PFSK-1 (cell line): ENCODE results near the gene AFTPH.

Experiments used
- SIN3A ChIP-seq: IDR thresholded peaks from 2 replicates; pipeline ENCODE4 v1.6.1; 2012; ENCODE audit warnings: mild to moderate bottlenecking, low read length, moderate library complexity, borderline replicate concordance; ENCODE audit not compliant: insufficient read depth
- TF ChIP-seq, protein P1 (sequence below), 2 experiments: IDR thresholded peaks; 2 replicates each; pipeline versions ENCODE4 v1.6.1 to v1.8.0; 2011 to 2012; ENCODE audit warnings: low read depth in 2 of 2, low read length in 2 of 2, control low read depth in 1 of 2, inconsistent platforms in 1 of 2, mild to moderate bottlenecking in 1 of 2, moderate library complexity in 1 of 2; ENCODE audit not compliant: insufficient read depth in 1 of 2

DNA sequence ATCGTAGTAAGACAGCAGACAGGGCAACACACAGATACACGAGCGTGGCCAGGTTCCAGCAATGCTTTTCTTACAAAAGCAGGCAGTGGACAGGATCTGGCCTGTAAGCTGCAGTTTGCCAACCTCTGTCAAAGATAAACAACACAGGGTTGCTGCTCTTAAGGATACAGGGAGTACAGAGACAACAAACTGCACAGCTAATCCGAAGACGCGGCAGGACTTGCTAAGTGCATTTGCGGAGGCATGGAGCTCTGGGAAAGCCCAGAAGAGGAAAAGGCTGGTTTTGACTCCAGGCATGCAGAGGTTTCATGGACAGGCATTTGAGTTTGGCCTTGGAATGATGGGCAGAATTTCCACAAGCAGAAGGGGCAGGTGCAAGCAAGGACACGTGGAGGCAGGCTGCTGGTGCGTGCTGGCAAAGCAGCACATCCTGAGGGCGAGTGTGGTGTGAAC is 105.2 kb downstream of the AFTPH start:
- TF ChIP-seq SIN3A, result no peak
- TF ChIP-seq, protein P1, sequence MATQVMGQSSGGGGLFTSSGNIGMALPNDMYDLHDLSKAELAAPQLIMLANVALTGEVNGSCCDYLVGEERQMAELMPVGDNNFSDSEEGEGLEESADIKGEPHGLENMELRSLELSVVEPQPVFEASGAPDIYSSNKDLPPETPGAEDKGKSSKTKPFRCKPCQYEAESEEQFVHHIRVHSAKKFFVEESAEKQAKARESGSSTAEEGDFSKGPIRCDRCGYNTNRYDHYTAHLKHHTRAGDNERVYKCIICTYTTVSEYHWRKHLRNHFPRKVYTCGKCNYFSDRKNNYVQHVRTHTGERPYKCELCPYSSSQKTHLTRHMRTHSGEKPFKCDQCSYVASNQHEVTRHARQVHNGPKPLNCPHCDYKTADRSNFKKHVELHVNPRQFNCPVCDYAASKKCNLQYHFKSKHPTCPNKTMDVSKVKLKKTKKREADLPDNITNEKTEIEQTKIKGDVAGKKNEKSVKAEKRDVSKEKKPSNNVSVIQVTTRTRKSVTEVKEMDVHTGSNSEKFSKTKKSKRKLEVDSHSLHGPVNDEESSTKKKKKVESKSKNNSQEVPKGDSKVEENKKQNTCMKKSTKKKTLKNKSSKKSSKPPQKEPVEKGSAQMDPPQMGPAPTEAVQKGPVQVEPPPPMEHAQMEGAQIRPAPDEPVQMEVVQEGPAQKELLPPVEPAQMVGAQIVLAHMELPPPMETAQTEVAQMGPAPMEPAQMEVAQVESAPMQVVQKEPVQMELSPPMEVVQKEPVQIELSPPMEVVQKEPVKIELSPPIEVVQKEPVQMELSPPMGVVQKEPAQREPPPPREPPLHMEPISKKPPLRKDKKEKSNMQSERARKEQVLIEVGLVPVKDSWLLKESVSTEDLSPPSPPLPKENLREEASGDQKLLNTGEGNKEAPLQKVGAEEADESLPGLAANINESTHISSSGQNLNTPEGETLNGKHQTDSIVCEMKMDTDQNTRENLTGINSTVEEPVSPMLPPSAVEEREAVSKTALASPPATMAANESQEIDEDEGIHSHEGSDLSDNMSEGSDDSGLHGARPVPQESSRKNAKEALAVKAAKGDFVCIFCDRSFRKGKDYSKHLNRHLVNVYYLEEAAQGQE (IDR thresholded peaks at IDR 0.05; ENCODE audit: insufficient read depth in 1 of 2, low read depth in 2 of 2, low read length in 2 of 2), result no peak
